ENCODE measurements around the gene HNRNPM. TPM values are rescaled to one million over a fixed set of nuclear protein-coding genes. Genes with fewer than 3 reads are reported as not detected.
"Not testable (repeated sequence)": the region's sequence is repeated elsewhere in the genome, so short reads cannot be mapped to it uniquely, and the experiment has no call there.

Gene HNRNPM
- total RNA-seq, 1 donor from 2014 or later: 336 TPM

- peak; percentile 94 for DNase-seq (ENCODE audit: low spot score)
- Mint-ChIP-seq H3K9me3 (no peaks in the 10 kb centered on the region), H3K36me3 (ENCODE audit: low read depth) (peaks cover 17% of the 10 kb centered on the region), H3K4me3 (ENCODE audit: low read depth) (peak within 1 kb of the TSS; percentile 93), H3K27ac (peak within 1 kb of the TSS; percentile 99), H3K4me1 (ENCODE audit: low read depth) (peaks cover 39% of the 10 kb centered on the region), H3K27me3 (ENCODE audit: low read depth) (no peaks in the 10 kb centered on the region)
- intact Hi-C loops (cut with micrococcal nuclease): loop anchor here (10.0 kb wide), 1 partner anchor 99 kb away; the partner anchor contains the start of gene MARCHF2
Observed at GRCh38 chr19:8513687-8514504, 69.1 kb downstream of the HNRNPM start, which contains the start of gene ZNF414. TSS of gene ZNF414 (minus strand) at chr19:8514167. CDS start at chr19:8514046, 121 bp downstream.

- not testable (repeated sequence) for DNase-seq (ENCODE audit: low spot score); H3K27me3 Mint-ChIP-seq (ENCODE audit: low read depth); H3K9me3 Mint-ChIP-seq
- Mint-ChIP-seq H3K4me1 (ENCODE audit: low read depth) (peaks cover 41% of the 10 kb centered on the region), H3K36me3 (ENCODE audit: low read depth) (peaks cover 18% of the 10 kb centered on the region), H3K27ac (peak overlapping the region; percentile 99), H3K4me3 (ENCODE audit: low read depth) (peak overlapping the region; percentile 93)
- intact Hi-C loops (cut with micrococcal nuclease): loop anchor here (5.0 to 10.0 kb wide), 2 partner anchors 72 to 100 kb away; partner anchors contain the start of genes HNRNPM and MARCHF2
Observed at GRCh38 chr19:8514505-8515009, 69.8 kb downstream of the HNRNPM start.

- Mint-ChIP-seq H3K36me3 (ENCODE audit: low read depth) (peaks cover 22% of the 10 kb centered on the region), H3K4me1 (ENCODE audit: low read depth) (peaks cover 41% of the 10 kb centered on the region), H3K9me3 (no peaks in the 10 kb centered on the region), H3K27ac (peak overlapping the region; percentile 99), H3K27me3 (ENCODE audit: low read depth) (no peaks in the 10 kb centered on the region), H3K4me3 (ENCODE audit: low read depth) (peak overlapping the region; percentile 93)
- DNase-seq (ENCODE audit: low spot score): peak; percentile 77
- intact Hi-C loops (cut with micrococcal nuclease): loop anchor here (5.0 to 10.0 kb wide), 2 partner anchors 73 to 101 kb away; partner anchors contain the start of genes HNRNPM and MARCHF2
Observed at GRCh38 chr19:8515317-8515716, 70.5 kb downstream of the HNRNPM start.

- DNase-seq (ENCODE audit: low spot score): peak; percentile 69
- Mint-ChIP-seq H3K27ac (peak overlapping the region; percentile 92), H3K27me3 (ENCODE audit: low read depth) (no peaks in the 10 kb centered on the region), H3K36me3 (ENCODE audit: low read depth) (peaks cover 25% of the 10 kb centered on the region), H3K9me3 (no peaks in the 10 kb centered on the region), H3K4me3 (ENCODE audit: low read depth) (peak overlapping the region; percentile 38), H3K4me1 (ENCODE audit: low read depth) (peaks cover 37% of the 10 kb centered on the region)
- intact Hi-C loops (cut with micrococcal nuclease): loop anchor here (1.0 to 10.0 kb wide), 4 partner anchors 30 to 103 kb away; partner anchors contain the start of genes HNRNPM and MARCHF2
Observed at GRCh38 chr19:8517551-8518442, 73.0 kb downstream of the HNRNPM start.

- Mint-ChIP-seq H3K4me3 (ENCODE audit: low read depth) (no peak overlapping the region), H3K9me3 (no peaks in the 10 kb centered on the region), H3K27me3 (ENCODE audit: low read depth) (no peaks in the 10 kb centered on the region), H3K27ac (peak overlapping the region; percentile 92), H3K4me1 (ENCODE audit: low read depth) (peaks cover 34% of the 10 kb centered on the region), H3K36me3 (ENCODE audit: low read depth) (peaks cover 21% of the 10 kb centered on the region)
- intact Hi-C loops (cut with micrococcal nuclease): loop anchor here (5.0 to 10.0 kb wide), 2 partner anchors 76 to 104 kb away; partner anchors contain the start of genes HNRNPM and MARCHF2
- no peak for DNase-seq (ENCODE audit: low spot score)
Observed at GRCh38 chr19:8518536-8518935, 73.8 kb downstream of the HNRNPM start.

- intact Hi-C loops (cut with micrococcal nuclease): loop anchor here (5.0 to 10.0 kb wide), 2 partner anchors 77 to 105 kb away; partner anchors contain the start of genes HNRNPM and MARCHF2
- H3K9me3 Mint-ChIP-seq: no peaks in the 10 kb centered on the region
- no peak overlapping the region for H3K27ac Mint-ChIP-seq
- peaks cover 32% of the 10 kb centered on the region for H3K4me1 Mint-ChIP-seq (ENCODE audit: low read depth)
- no peak for DNase-seq (ENCODE audit: low spot score)
- peaks cover 21% of the 10 kb centered on the region for H3K36me3 Mint-ChIP-seq (ENCODE audit: low read depth)
- H3K4me3 Mint-ChIP-seq (ENCODE audit: low read depth): no peak overlapping the region
- no peaks in the 10 kb centered on the region for H3K27me3 Mint-ChIP-seq (ENCODE audit: low read depth)
Observed at GRCh38 chr19:8519388-8519787, 74.6 kb downstream of the HNRNPM start.

GRCh38 chr19:8525401-8525684 is 80.6 kb downstream of the HNRNPM start:
- peaks cover 48% of the 10 kb centered on the region for H3K36me3 Mint-ChIP-seq (ENCODE audit: low read depth)
- intact Hi-C loops (cut with micrococcal nuclease): no loop called here
- no peaks in the 10 kb centered on the region for H3K9me3 Mint-ChIP-seq
- DNase-seq (ENCODE audit: low spot score): no peak
- no peak overlapping the region for H3K27ac Mint-ChIP-seq
- H3K4me1 Mint-ChIP-seq (ENCODE audit: low read depth): no peaks in the 10 kb centered on the region
- H3K4me3 Mint-ChIP-seq (ENCODE audit: low read depth): no peak overlapping the region
- H3K27me3 Mint-ChIP-seq (ENCODE audit: low read depth): no peaks in the 10 kb centered on the region

- H3K4me3 Mint-ChIP-seq (ENCODE audit: low read depth): no peak overlapping the region
- no peaks in the 10 kb centered on the region for H3K4me1 Mint-ChIP-seq (ENCODE audit: low read depth)
- no peak for DNase-seq (ENCODE audit: low spot score)
- no peak overlapping the region for H3K27ac Mint-ChIP-seq
- intact Hi-C loops (cut with micrococcal nuclease): no loop called here
- no peaks in the 10 kb centered on the region for H3K9me3 Mint-ChIP-seq
- peaks cover 46% of the 10 kb centered on the region for H3K36me3 Mint-ChIP-seq (ENCODE audit: low read depth)
- no peaks in the 10 kb centered on the region for H3K27me3 Mint-ChIP-seq (ENCODE audit: low read depth)
Observed at GRCh38 chr19:8526345-8527091, 81.7 kb downstream of the HNRNPM start.

GRCh38 chr19:8528500-8528899 is 83.7 kb downstream of the HNRNPM start:
- H3K27ac Mint-ChIP-seq: no peak overlapping the region
- DNase-seq (ENCODE audit: low spot score): no peak
- no peak overlapping the region for H3K4me3 Mint-ChIP-seq (ENCODE audit: low read depth)
- intact Hi-C loops (cut with micrococcal nuclease): no loop called here
- no peaks in the 10 kb centered on the region for H3K9me3 Mint-ChIP-seq
- no peaks in the 10 kb centered on the region for H3K27me3 Mint-ChIP-seq (ENCODE audit: low read depth)
- no peaks in the 10 kb centered on the region for H3K4me1 Mint-ChIP-seq (ENCODE audit: low read depth)
- peaks cover 49% of the 10 kb centered on the region for H3K36me3 Mint-ChIP-seq (ENCODE audit: low read depth)

- no peaks in the 10 kb centered on the region for H3K9me3 Mint-ChIP-seq
- intact Hi-C loops (cut with micrococcal nuclease): no loop called here
- no peaks in the 10 kb centered on the region for H3K27me3 Mint-ChIP-seq (ENCODE audit: low read depth)
- no peaks in the 10 kb centered on the region for H3K4me1 Mint-ChIP-seq (ENCODE audit: low read depth)
- DNase-seq (ENCODE audit: low spot score): no peak
- H3K36me3 Mint-ChIP-seq (ENCODE audit: low read depth): peaks cover 51% of the 10 kb centered on the region
- H3K27ac Mint-ChIP-seq: no peak overlapping the region
- no peak overlapping the region for H3K4me3 Mint-ChIP-seq (ENCODE audit: low read depth)
Observed at GRCh38 chr19:8529369-8530006, 84.7 kb downstream of the HNRNPM start.

GRCh38 chr19:8530061-8530679 is 85.4 kb downstream of the HNRNPM start:
- DNase-seq (ENCODE audit: low spot score): no peak
- no peak overlapping the region for H3K4me3 Mint-ChIP-seq (ENCODE audit: low read depth)
- no peaks in the 10 kb centered on the region for H3K27me3 Mint-ChIP-seq (ENCODE audit: low read depth)
- H3K27ac Mint-ChIP-seq: no peak overlapping the region
- H3K36me3 Mint-ChIP-seq (ENCODE audit: low read depth): peaks cover 52% of the 10 kb centered on the region
- intact Hi-C loops (cut with micrococcal nuclease): no loop called here
- no peaks in the 10 kb centered on the region for H3K4me1 Mint-ChIP-seq (ENCODE audit: low read depth)
- H3K9me3 Mint-ChIP-seq: no peaks in the 10 kb centered on the region
